GM12801 (cell line): Measurements from ENCODE around the gene MLEC.

Experiments used
- CTCF ChIP-seq: IDR thresholded peaks from one replicate; pipeline ENCODE4 v1.5.1; 2011; ENCODE audit warnings: control low read depth; ENCODE audit not compliant: insufficient read length; ENCODE audit errors: extremely low read depth

Gene MLEC

GRCh38 chr12:120699553-120699952 is 12.6 kb downstream of the MLEC start:
- no peak for TF ChIP-seq CTCF

GRCh38 chr12:120700886-120701285 is 13.9 kb downstream of the MLEC start:
- TF ChIP-seq CTCF, result no peak

GRCh38 chr12:120702637-120703036 is 15.7 kb downstream of the MLEC start:
- TF ChIP-seq CTCF, result no peak

- no peak for TF ChIP-seq CTCF
These were observed 16.5 kb downstream of the MLEC start for GRCh38 chr12:120703311-120703942.

GRCh38 chr12:120705618-120706017 is 18.7 kb downstream of the MLEC start:
- TF ChIP-seq CTCF, result no peak

GRCh38 chr12:120706029-120706428 is 19.1 kb downstream of the MLEC start:
- TF ChIP-seq CTCF, result no peak

- TF ChIP-seq CTCF, result no peak
These were observed 21.7 kb downstream of the MLEC start for GRCh38 chr12:120708651-120709050.
